ENCODE results near the gene C2orf42.
A peak's percentile ranks its signal among the peaks of the same experiment; 100 is the strongest.
"Not testable (repeated sequence)": the region's sequence is repeated elsewhere in the genome, so short reads cannot be mapped to it uniquely, and the experiment has no call there.

C2orf42 gene

GRCh38 chr2:70169654-70170245 lies 21.1 kb downstream of the C2orf42 start:
- DNase-seq (ENCODE audit: low spot score) = not testable (repeated sequence)

GRCh38 chr2:70161069-70161534 lies 29.7 kb downstream of the C2orf42 start:
- no peak for DNase-seq (ENCODE audit: low spot score)

GRCh38 chr2:70160545-70160944 lies 30.3 kb downstream of the C2orf42 start:
- no peak for DNase-seq (ENCODE audit: low spot score)

- DNase-seq (ENCODE audit: low spot score) = not testable (repeated sequence)
Observed at GRCh38 chr2:70149130-70149686, 41.6 kb downstream of the C2orf42 start.

GRCh38 chr2:70148211-70148760 lies 42.5 kb downstream of the C2orf42 start:
- not testable (repeated sequence) for DNase-seq (ENCODE audit: low spot score)

GRCh38 chr2:70145851-70146739 lies 44.7 kb downstream of the C2orf42 start:
- DNase-seq (ENCODE audit: low spot score) = no peak

- DNase-seq (ENCODE audit: low spot score) = no peak
Observed at GRCh38 chr2:70145144-70145490, 45.7 kb downstream of the C2orf42 start.

GRCh38 chr2:70144443-70145143 lies 46.2 kb downstream of the C2orf42 start:
- DNase-seq (ENCODE audit: low spot score) = no peak

- peak; percentile 47 for DNase-seq (ENCODE audit: low spot score)
Observed at GRCh38 chr2:70143314-70144150, 47.3 kb downstream of the C2orf42 start.

- DNase-seq (ENCODE audit: low spot score) = peak; percentile 98
Observed at GRCh38 chr2:70142590-70143313, 48.1 kb downstream of the C2orf42 start.

- DNase-seq (ENCODE audit: low spot score) = peak; percentile 26
Observed at GRCh38 chr2:70141902-70142589, 48.8 kb downstream of the C2orf42 start.

GRCh38 chr2:70141212-70141901 lies 49.5 kb downstream of the C2orf42 start:
- DNase-seq (ENCODE audit: low spot score) = no peak

- no peak for DNase-seq (ENCODE audit: low spot score)
Observed at GRCh38 chr2:70140791-70141211, 50.0 kb downstream of the C2orf42 start.

- DNase-seq (ENCODE audit: low spot score) = not testable (repeated sequence)
Observed at GRCh38 chr2:70134323-70134983, 56.4 kb downstream of the C2orf42 start.

- no peak for DNase-seq (ENCODE audit: low spot score)
Observed at GRCh38 chr2:70133491-70134322, 57.1 kb downstream of the C2orf42 start.

GRCh38 chr2:70133127-70133452 lies 57.7 kb downstream of the C2orf42 start:
- DNase-seq (ENCODE audit: low spot score) = no peak

GRCh38 chr2:70132244-70133126 lies 58.3 kb downstream of the C2orf42 start:
- peak; percentile 53 for DNase-seq (ENCODE audit: low spot score)
